ENCODE results near the gene BIVM.

- TF ChIP-seq CTCF (conservative IDR thresholded peaks at IDR 0.05; ENCODE audit: low read depth in 2 of 2) (no peak; a peak in 1 of 4 replicates), EZH2phosphoT487 (IDR thresholded peaks at IDR 0.05; ENCODE audit: unreplicated experiment) (no peak), EZH2 (IDR thresholded peaks at IDR 0.05; ENCODE audit: low read depth, unreplicated experiment) (no peak), JUNB (IDR thresholded peaks at IDR 0.05; ENCODE audit: unreplicated experiment) (no peak), POLR2AphosphoS5 (IDR thresholded peaks at IDR 0.05; ENCODE audit: low read depth) (no peak), ZNF331 (CRISPR knock-in tag; IDR thresholded peaks at IDR 0.05; ENCODE audit: low read depth) (no peak), REST (IDR thresholded peaks at IDR 0.05; ENCODE audit: unreplicated experiment) (no peak), ETS1 (IDR thresholded peaks at IDR 0.05) (no peak), ZNF114 (CRISPR knock-in tag; IDR thresholded peaks at IDR 0.05) (no peak), NANOG (IDR thresholded peaks at IDR 0.05; ENCODE audit: borderline replicate concordance) (no peak), CREB1 (CRISPR knock-in tag; IDR thresholded peaks at IDR 0.05; ENCODE audit: low read depth) (no peak), STAT1 (IDR thresholded peaks at IDR 0.05; ENCODE audit: unreplicated experiment) (no peak)
Measured at GRCh38 chr13:102769679-102770078, 29.2 kb upstream of the BIVM start.
